HepG2 (cell line): Measurements from ENCODE around the gene OR6V1. TPM values are rescaled to one million over a fixed set of nuclear protein-coding genes. Genes with fewer than 3 reads are reported as not detected.

Experiments used
- ATAC-seq: fragments of 200-7000 bp; cut with Tn5 transposase; 3 replicates; pipeline ENCODE4 v1.9.1; 2020; ENCODE audit warnings: mild to moderate bottlenecking, moderate library complexity
- BruUV-seq: library from RNA; stranded (reverse); fragments of 400-500 nt; replicated peaks from 2 replicates; lab custom pipeline; 2021; lab: Mats Ljungman, UMichigan
- CTCF ChIA-PET: fragments of 300-600 bp; formaldehyde crosslinking; extraction: SDS; loops from one replicate; lab custom pipeline; 2021; ENCODE audit warnings: low total read pairs, inconsistent platforms, low intra/inter-chr PET ratio; lab: Yijun Ruan, JAX
- POLR2A ChIA-PET: fragments of 350-600 bp; sonication (Branson Sonifier 250); formaldehyde crosslinking; loops from one replicate; lab custom pipeline; 2020; ENCODE audit warnings: antibody characterized with exemption, inconsistent platforms; lab: Yijun Ruan, JAX
- DNase-seq: peaks from one replicate; pipeline ENCODE4 v3.0.0-alpha.2; 2015; ENCODE audit warnings: low spot score
- FAIRE-seq: peaks from 3 replicates; lab custom pipeline; 2011; peaks lifted over from hg19 to GRCh38; lab: Jason Lieb, UNC
- H2AFZ ChIP-seq: one replicate; pipeline ENCODE4 v1.6.1; 2011; ENCODE audit warnings: low read length, inconsistent platforms
- H3K27ac ChIP-seq: fragments of 300-600 bp; 3 replicates; pipeline ENCODE4 v1.8.0; 2011; ENCODE audit warnings: mixed run types, mild to moderate bottlenecking, mixed read lengths, low read length, inconsistent platforms; ENCODE audit not compliant: insufficient read depth; ENCODE audit errors: extremely low read length
- H3K27me3 ChIP-seq, 2 experiments: fragments of 200-600 bp in 1 of 2; 2 replicates in 1 of 2; 3 replicates in 1 of 2; pipeline versions ENCODE4 v1.6.0 to v1.8.0; 2011; ENCODE audit warnings: low read length in 2 of 2, mild to moderate bottlenecking in 2 of 2, moderate library complexity in 2 of 2, inconsistent platforms in 1 of 2; ENCODE audit not compliant: insufficient read depth in 2 of 2, control insufficient read depth in 1 of 2
- H3K36me3 ChIP-seq, 2 experiments: fragments of 200-600 bp in 1 of 2; replicated peaks in 1 of 2; 2 replicates in 1 of 2; 3 replicates in 1 of 2; pipeline versions ENCODE4 v1.5.1 to v1.8.0; 2011; ENCODE audit warnings: low read length in 2 of 2, inconsistent platforms in 1 of 2; ENCODE audit not compliant: insufficient read depth in 2 of 2, control insufficient read depth in 1 of 2
- H3K4me1 ChIP-seq: 2 replicates; pipeline ENCODE4 v1.5.1; 2012; ENCODE audit warnings: low read length, inconsistent platforms; ENCODE audit not compliant: insufficient read depth
- H3K4me2 ChIP-seq: 2 replicates; pipeline ENCODE4 v1.6.0; 2011; ENCODE audit warnings: low read depth, low read length, inconsistent platforms
- H3K4me3 ChIP-seq, 3 experiments: fragments of 200-600 bp in 1 of 3; sonication (generic), shearing (Covaris generic) in 1 of 3; replicated peaks in 1 of 3; 2 replicates each; pipeline ENCODE4 v1.5.1; 2011 to 2016; ENCODE audit warnings: low read length in 3 of 3, inconsistent platforms in 2 of 3, low read depth in 2 of 3, mild to moderate bottlenecking in 2 of 3, control low read depth in 1 of 3, mixed read lengths in 1 of 3; ENCODE audit not compliant: insufficient read depth in 1 of 3
- H3K79me2 ChIP-seq: one replicate; pipeline ENCODE4 v1.6.1; 2011; ENCODE audit warnings: low read length, inconsistent platforms; ENCODE audit not compliant: insufficient read depth
- H3K9ac ChIP-seq: 2 replicates; pipeline ENCODE4 v1.6.0; 2011; ENCODE audit warnings: mild to moderate bottlenecking, low read depth, low read length, inconsistent platforms; ENCODE audit not compliant: insufficient read depth
- H3K9me3 ChIP-seq: 2 replicates; pipeline ENCODE4 v1.5.1; 2012; ENCODE audit warnings: mild to moderate bottlenecking, low read length
- H4K20me1 ChIP-seq: 2 replicates; pipeline ENCODE4 v1.6.0; 2011; ENCODE audit warnings: inconsistent platforms, mild to moderate bottlenecking, low read length, moderate library complexity; ENCODE audit not compliant: insufficient read depth
- ESRRA ChIP-seq: sonication (generic); formaldehyde crosslinking; IDR thresholded peaks from 2 replicates; pipeline ENCODE4 v1.5.1; 2020; ENCODE audit warnings: mild to moderate bottlenecking, low read depth, missing genetic modification reagents
- KDM5B ChIP-seq: sonication (generic); formaldehyde crosslinking; IDR thresholded peaks from 2 replicates; pipeline ENCODE4 v1.4.0; 2020; ENCODE audit warnings: missing genetic modification reagents, mild to moderate bottlenecking, borderline replicate concordance
- MBD4 ChIP-seq: IDR thresholded peaks from 2 replicates; pipeline ENCODE4 v1.6.1; 2012; ENCODE audit warnings: low read length, inconsistent platforms, borderline replicate concordance
- RCOR2 ChIP-seq: IDR thresholded peaks from 2 replicates; pipeline ENCODE4 v1.6.1; 2016; ENCODE audit warnings: missing biosample characterization, missing genetic modification reagents
- RNF2 ChIP-seq: fragments of 450-650 bp; conservative IDR thresholded peaks from 2 replicates; pipeline ENCODE4 v1.6.1; 2016; ENCODE audit warnings: low read depth
- SRSF1 ChIP-seq: fragments of 200-400 bp; formaldehyde crosslinking; optimal IDR thresholded peaks from 2 replicates; pipeline ENCODE3; 2017; ENCODE audit warnings: mild to moderate bottlenecking, low read depth, low read length, moderate library complexity
- ZC3H13 ChIP-seq: sonication (generic); formaldehyde crosslinking; IDR thresholded peaks from 2 replicates; pipeline ENCODE4 v1.8.1; 2023; ENCODE audit warnings: mild to moderate bottlenecking, missing genetic modification reagents, moderate library complexity
- ZNF335 ChIP-seq: sonication (generic); formaldehyde crosslinking; IDR thresholded peaks from 2 replicates; pipeline ENCODE4 v1.4.0; 2020; ENCODE audit warnings: missing genetic modification reagents
- ZNF572 ChIP-seq: sonication (generic); formaldehyde crosslinking; IDR thresholded peaks from 2 replicates; pipeline ENCODE4 v1.5.1; 2020; ENCODE audit warnings: mild to moderate bottlenecking, missing genetic modification reagents
- ZNF7 ChIP-seq: IDR thresholded peaks from 2 replicates; pipeline ENCODE4 v1.6.1; 2016; ENCODE audit warnings: missing biosample characterization, missing genetic modification reagents
- ZNF761 ChIP-seq: sonication (generic); formaldehyde crosslinking; conservative IDR thresholded peaks from 2 replicates; pipeline ENCODE4 v1.4.0; 2020; ENCODE audit warnings: mild to moderate bottlenecking, missing genetic modification reagents
- ZSCAN20 ChIP-seq: sonication (generic); formaldehyde crosslinking; IDR thresholded peaks from 2 replicates; pipeline ENCODE4 v1.4.0; 2020; ENCODE audit warnings: missing genetic modification reagents, mild to moderate bottlenecking, borderline replicate concordance
- WGBS: methylation state at CpG from one replicate; pipeline ENCODE4 v1.1.6; 2017; ENCODE audit warnings: low lambda C conversion rate; 5-methylcytosine and 5-hydroxymethylcytosine counted together
- in situ Hi-C: cut with HindIII; loops from 2 replicates; pipeline ENCODE4 v1.10.0; 2017; ENCODE audit warnings: low pct_unique_long_range_greater_than_20kb; ENCODE audit not compliant: extremely low pct_ligation_motif_present
- intact Hi-C: fragments of 100-400 bp; cut with micrococcal nuclease; formaldehyde crosslinking; loops from one replicate; pipeline ENCODE4 v1.10.0; 2022; ENCODE audit not compliant: unreplicated experiment
- polyA plus RNA-seq, 8 experiments: library from polyadenylated mRNA; depleted of rRNA in 3 of 8; stranded (reverse) in 7 of 8; unstranded in 1 of 8; fragments of >200 nt; fragmentation: Illumina TruSeq in 4 of 8; extraction: Trizol in 4 of 8; gene quantifications; 2 replicates each; pipeline versions ENCODE4 v1.2.1 to v1.2.3, GENCODE V29; 2011 to 2016; ENCODE audit warnings: low read depth in 4 of 8, missing spikeins in 1 of 8, mixed read lengths in 1 of 8; ENCODE audit not compliant: insufficient read depth in 1 of 8
- total RNA-seq, 5 experiments: library from RNA; depleted of rRNA; stranded (reverse); fragments of >200 nt; fragmentation: Illumina TruSeq; extraction: Trizol; gene quantifications; 2 replicates each; pipeline ENCODE4 v1.2.3, GENCODE V29; 2016; ENCODE audit warnings: low read depth in 1 of 5
- TF ChIP-seq, protein P1 (sequence below): sonication (generic); formaldehyde crosslinking; IDR thresholded peaks from 2 replicates; pipeline ENCODE4 v1.5.0; 2020; ENCODE audit warnings: mild to moderate bottlenecking, missing genetic modification reagents, borderline replicate concordance
- TF ChIP-seq, protein P2 (sequence below): sonication (generic); formaldehyde crosslinking; IDR thresholded peaks from 2 replicates; pipeline ENCODE4 v1.4.0; 2020; ENCODE audit warnings: mild to moderate bottlenecking, missing genetic modification reagents
- TF ChIP-seq, protein P3 (sequence below): sonication (generic); formaldehyde crosslinking; IDR thresholded peaks from 2 replicates; pipeline ENCODE4 v1.5.0; 2020; ENCODE audit warnings: missing genetic modification reagents, mild to moderate bottlenecking, borderline replicate concordance

OR6V1 gene
- total and polyA plus RNA-seq, 2 of the 13 experiments (the other 11 are each of a cell fraction or from before 2014, with no cell fraction given), result not detected

DNA sequence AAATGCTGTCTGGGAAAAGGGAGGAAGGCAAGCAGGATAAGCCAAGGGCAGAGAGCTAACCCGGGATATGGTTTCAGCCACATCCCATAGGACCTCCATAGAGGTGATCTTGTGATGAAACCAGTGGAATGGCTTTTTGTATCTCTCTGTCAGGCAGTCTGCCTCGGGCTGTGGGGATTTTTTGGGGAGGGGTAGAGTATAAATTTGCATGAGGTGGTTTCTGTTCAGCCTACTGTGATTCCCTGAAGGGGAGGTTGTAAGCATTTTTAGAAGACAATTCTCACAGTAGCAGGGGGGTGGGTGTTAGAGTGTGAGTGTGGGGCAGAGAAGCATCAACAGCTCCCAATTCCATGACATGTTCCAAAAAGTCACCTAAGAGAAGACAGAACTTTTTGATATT lies 37.1 kb upstream of the OR6V1 start:
- CTCF ChIA-PET, result no interaction called here
- intact Hi-C loops, result no loop called here

DNA sequence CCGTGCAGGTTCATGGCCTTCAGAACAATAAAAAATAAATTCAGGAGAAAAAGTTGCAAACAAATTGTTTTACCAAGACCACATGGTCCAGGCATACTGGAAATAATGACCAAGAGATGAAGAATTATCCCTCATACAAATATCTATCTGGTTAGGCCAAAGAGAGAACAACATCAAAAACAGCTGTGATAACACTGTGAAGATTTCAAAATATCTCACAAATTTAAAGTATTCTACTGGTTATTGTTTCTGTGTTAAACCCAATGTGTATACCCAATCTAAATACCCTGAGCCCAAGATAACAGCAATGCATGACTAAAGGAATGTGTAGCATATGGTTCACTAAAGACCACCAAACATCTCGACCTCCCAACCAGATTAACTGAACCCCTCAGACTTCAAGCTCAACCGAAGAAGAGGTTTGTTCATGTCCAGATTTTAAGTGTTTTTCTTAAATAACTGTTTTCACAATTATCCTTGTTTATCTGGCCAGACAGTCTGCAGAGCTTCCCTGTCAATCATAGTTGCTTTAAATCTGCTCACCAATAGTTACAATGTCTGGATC lies 36.1 kb upstream of the OR6V1 start:
- Histone ChIP-seq H3K9me3 (no peaks in the 10 kb centered on the region), H3K27me3 (no peaks in the 10 kb centered on the region; a peak in 1 of 5 replicates), H3K79me2 (no peaks in the 10 kb centered on the region), H4K20me1 (no peaks in the 10 kb centered on the region), H3K9ac (no peak overlapping the region), H2AFZ (no peak overlapping the region), H3K4me2 (no peak overlapping the region), H3K4me1 (no peaks in the 10 kb centered on the region), H3K36me3 (no peaks in the 10 kb centered on the region), H3K4me3 (no peak overlapping the region), H3K27ac (no peak overlapping the region)
- FAIRE-seq (no peak), ATAC-seq (no peak), DNase-seq (no peak)
- WGBS, result 0% methylated on average over 3 of the region's 3 CpGs
- POLR2A ChIA-PET, result no interaction called here
- intact Hi-C loops, result no loop called here
- in situ Hi-C loops, result no loop called here
- CTCF ChIA-PET, result no interaction called here
- BruUV-seq, result no TSS peak
- TF ChIP-seq ZNF335 (CRISPR knock-in tag) (no peak), ZNF572 (CRISPR knock-in tag) (no peak), MBD4 (no peak), ESRRA (no peak), RNF2 (no peak), ZC3H13 (CRISPR knock-in tag) (no peak), ZNF761 (CRISPR knock-in tag) (no peak), SRSF1 (no peak), KDM5B (no peak), RCOR2 (CRISPR knock-in tag) (no peak), ZSCAN20 (CRISPR knock-in tag) (no peak)
- TF ChIP-seq, protein P1, sequence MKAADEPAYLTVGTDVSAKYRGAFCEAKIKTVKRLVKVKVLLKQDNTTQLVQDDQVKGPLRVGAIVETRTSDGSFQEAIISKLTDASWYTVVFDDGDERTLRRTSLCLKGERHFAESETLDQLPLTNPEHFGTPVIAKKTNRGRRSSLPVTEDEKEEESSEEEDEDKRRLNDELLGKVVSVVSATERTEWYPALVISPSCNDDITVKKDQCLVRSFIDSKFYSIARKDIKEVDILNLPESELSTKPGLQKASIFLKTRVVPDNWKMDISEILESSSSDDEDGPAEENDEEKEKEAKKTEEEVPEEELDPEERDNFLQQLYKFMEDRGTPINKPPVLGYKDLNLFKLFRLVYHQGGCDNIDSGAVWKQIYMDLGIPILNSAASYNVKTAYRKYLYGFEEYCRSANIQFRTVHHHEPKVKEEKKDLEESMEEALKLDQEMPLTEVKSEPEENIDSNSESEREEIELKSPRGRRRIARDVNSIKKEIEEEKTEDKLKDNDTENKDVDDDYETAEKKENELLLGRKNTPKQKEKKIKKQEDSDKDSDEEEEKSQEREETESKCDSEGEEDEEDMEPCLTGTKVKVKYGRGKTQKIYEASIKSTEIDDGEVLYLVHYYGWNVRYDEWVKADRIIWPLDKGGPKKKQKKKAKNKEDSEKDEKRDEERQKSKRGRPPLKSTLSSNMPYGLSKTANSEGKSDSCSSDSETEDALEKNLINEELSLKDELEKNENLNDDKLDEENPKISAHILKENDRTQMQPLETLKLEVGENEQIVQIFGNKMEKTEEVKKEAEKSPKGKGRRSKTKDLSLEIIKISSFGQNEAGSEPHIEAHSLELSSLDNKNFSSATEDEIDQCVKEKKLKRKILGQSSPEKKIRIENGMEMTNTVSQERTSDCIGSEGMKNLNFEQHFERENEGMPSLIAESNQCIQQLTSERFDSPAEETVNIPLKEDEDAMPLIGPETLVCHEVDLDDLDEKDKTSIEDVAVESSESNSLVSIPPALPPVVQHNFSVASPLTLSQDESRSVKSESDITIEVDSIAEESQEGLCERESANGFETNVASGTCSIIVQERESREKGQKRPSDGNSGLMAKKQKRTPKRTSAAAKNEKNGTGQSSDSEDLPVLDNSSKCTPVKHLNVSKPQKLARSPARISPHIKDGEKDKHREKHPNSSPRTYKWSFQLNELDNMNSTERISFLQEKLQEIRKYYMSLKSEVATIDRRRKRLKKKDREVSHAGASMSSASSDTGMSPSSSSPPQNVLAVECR, result no peak
- TF ChIP-seq, protein P2, sequence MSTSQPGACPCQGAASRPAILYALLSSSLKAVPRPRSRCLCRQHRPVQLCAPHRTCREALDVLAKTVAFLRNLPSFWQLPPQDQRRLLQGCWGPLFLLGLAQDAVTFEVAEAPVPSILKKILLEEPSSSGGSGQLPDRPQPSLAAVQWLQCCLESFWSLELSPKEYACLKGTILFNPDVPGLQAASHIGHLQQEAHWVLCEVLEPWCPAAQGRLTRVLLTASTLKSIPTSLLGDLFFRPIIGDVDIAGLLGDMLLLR, result no peak
- TF ChIP-seq, protein P3, sequence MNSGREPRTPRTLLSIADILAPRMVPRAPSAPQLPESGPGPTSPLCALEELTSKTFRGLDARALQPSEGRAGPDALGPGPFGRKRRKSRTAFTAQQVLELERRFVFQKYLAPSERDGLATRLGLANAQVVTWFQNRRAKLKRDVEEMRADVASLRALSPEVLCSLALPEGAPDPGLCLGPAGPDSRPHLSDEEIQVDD (CRISPR knock-in tag), result no peak

More for the DNA sequence above, 37.1 kb upstream of the OR6V1 start:
- no peaks in the 10 kb centered on the region for H3K79me2 ChIP-seq
- H4K20me1 ChIP-seq, result no peaks in the 10 kb centered on the region
- H3K36me3 ChIP-seq, result no peaks in the 10 kb centered on the region
- H3K4me3 ChIP-seq, result no peak overlapping the region
- 0% methylated on average over 2 of the region's 2 CpGs for WGBS
- in situ Hi-C loops, result no loop called here
- no peak overlapping the region for H3K9ac ChIP-seq
- H3K9me3 ChIP-seq, result no peaks in the 10 kb centered on the region
- H3K27me3 ChIP-seq, result no peaks in the 10 kb centered on the region; a peak in 1 of 5 replicates
- POLR2A ChIA-PET, result no interaction called here
- no peak overlapping the region for H2AFZ ChIP-seq
- H3K27ac ChIP-seq, result no peak overlapping the region
- no peak for TF ChIP-seq ZNF7 (CRISPR knock-in tag)
- no peak for DNase-seq
- no peak for FAIRE-seq
- no peak overlapping the region for H3K4me2 ChIP-seq
- no peak for ATAC-seq
- BruUV-seq, result no TSS peak
- H3K4me1 ChIP-seq, result no peaks in the 10 kb centered on the region
